Tibial nerve (tissue), 4 donors: ENCODE results near the gene VSIR. TPM values are rescaled to one million over a fixed set of nuclear protein-coding genes. Genes with fewer than 3 reads are reported as not detected.

ENCODE experiments used
- DNase-seq, 2 donors: peaks; one replicate each; pipeline ENCODE4 v3.0.0-alpha.2; 2019; ENCODE audit warnings: low spot score in 2 of 2
- H3K27ac ChIP-seq, 4 donors: fragments of 200-600 bp; sonication (generic) in 3 of 4; one replicate each; pipeline ENCODE4 v1.5.1; 2017 to 2019; ENCODE audit warnings: mild to moderate bottlenecking in 1 of 4
- H3K27me3 ChIP-seq, 2 donors: fragments of 200-600 bp; sonication (generic) in 1 of 2; one replicate each; pipeline versions ENCODE4 v1.5.1 to v1.6.0; 2017 to 2019
- H3K36me3 ChIP-seq, 3 donors: fragments of 200-600 bp; sonication (generic); one replicate each; pipeline ENCODE4 v1.5.1; 2018 to 2019
- H3K4me1 ChIP-seq, 4 donors: fragments of 200-600 bp; sonication (generic) in 3 of 4; one replicate each; pipeline ENCODE4 v1.5.1; 2017 to 2019
- H3K4me3 ChIP-seq, 4 donors: fragments of 200-600 bp; sonication (generic) in 3 of 4; one replicate each; pipeline ENCODE4 v1.5.1; 2017 to 2019; ENCODE audit warnings: mild to moderate bottlenecking in 1 of 4, moderate library complexity in 1 of 4
- H3K9me3 ChIP-seq, 4 donors: fragments of 200-600 bp; sonication (generic) in 3 of 4; one replicate each; pipeline ENCODE4 v1.5.1; 2017 to 2019
- EP300 ChIP-seq, 2 donors: sonication (generic); formaldehyde crosslinking; IDR thresholded peaks; one replicate each; pipeline ENCODE4 v1.6.1; 2017; ENCODE audit warnings: antibody characterized with exemption in 2 of 2, mild to moderate bottlenecking in 1 of 2
- POLR2A ChIP-seq, 2 donors: fragments of 450-650 bp; IDR thresholded peaks; one replicate each; pipeline ENCODE4 v1.6.1; 2017; ENCODE audit warnings: antibody characterized with exemption in 2 of 2, mild to moderate bottlenecking in 2 of 2, moderate library complexity in 2 of 2
- WGBS, 2 donors: methylation state at CpG; one replicate each; pipeline ENCODE4 v1.1.5; 2018; 5-methylcytosine and 5-hydroxymethylcytosine counted together
- total RNA-seq, 4 donors: library from RNA; depleted of rRNA; stranded (reverse); fragments of >200 nt; gene quantifications; one replicate each; pipeline ENCODE4 v1.1.0, GENCODE V29; 2016
- TF ChIP-seq, protein P1 (sequence below), 5 experiments: fragments of 200-600 bp in 3 of 5; fragments of 450-650 bp in 2 of 5; sonication (generic) in 3 of 5; IDR thresholded peaks; one replicate each; pipeline ENCODE4 v1.5.1; 2016 to 2019; ENCODE audit warnings: antibody characterized with exemption in 5 of 5, mild to moderate bottlenecking in 3 of 5, moderate library complexity in 2 of 5

The VSIR gene
- total RNA-seq, 4 donors from 2014 or later = 133 to 227 (median 151) TPM

DNA sequence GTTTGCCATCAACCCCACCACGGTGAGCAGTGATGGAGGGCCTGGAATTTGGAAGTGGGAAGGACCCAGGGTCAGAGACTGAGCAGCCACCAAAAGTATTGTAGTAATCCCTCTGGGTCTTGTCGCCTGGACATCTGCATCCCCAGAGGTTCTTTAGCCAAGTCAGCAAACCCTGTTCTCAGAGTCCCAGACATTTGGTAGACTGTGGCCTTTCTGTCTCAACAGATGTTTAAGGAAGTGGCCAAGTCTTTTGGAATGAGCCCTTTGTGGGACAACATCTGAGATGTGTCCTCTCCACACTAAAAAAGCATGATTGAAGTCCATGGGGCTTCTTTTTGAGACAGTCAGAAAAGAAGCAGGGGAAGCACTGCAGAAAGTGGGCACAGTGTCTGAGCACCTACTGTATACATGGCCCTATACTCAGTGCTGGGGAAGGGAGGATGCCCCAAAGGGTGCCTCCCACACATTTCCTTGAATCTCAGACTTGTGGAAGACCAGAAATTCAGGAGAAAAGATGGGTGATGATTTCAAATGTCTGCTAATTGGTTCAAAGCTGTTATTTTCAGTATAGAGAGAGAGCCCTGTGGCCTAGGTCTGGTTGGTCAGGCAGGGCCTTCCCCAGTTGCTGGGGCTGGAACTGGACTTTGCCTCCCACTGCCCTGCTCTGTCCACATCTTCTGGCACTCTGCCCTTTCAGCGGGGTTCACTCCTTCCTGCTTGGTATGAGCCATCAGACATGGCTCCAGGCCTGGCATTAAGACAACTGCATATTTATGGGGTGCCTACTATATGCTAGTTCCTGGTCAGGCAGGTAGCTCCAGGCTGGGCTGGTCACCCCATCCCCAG, 26.5 kb upstream of the VSIR start:
- no peaks in the 10 kb centered on the region for H3K4me1 ChIP-seq
- H3K36me3 ChIP-seq = no peaks in the 10 kb centered on the region
- no peak for TF ChIP-seq EP300 (IDR thresholded peaks at IDR 0.05)
- TF ChIP-seq POLR2A (IDR thresholded peaks at IDR 0.05) = no peak
- TF ChIP-seq, protein P1, sequence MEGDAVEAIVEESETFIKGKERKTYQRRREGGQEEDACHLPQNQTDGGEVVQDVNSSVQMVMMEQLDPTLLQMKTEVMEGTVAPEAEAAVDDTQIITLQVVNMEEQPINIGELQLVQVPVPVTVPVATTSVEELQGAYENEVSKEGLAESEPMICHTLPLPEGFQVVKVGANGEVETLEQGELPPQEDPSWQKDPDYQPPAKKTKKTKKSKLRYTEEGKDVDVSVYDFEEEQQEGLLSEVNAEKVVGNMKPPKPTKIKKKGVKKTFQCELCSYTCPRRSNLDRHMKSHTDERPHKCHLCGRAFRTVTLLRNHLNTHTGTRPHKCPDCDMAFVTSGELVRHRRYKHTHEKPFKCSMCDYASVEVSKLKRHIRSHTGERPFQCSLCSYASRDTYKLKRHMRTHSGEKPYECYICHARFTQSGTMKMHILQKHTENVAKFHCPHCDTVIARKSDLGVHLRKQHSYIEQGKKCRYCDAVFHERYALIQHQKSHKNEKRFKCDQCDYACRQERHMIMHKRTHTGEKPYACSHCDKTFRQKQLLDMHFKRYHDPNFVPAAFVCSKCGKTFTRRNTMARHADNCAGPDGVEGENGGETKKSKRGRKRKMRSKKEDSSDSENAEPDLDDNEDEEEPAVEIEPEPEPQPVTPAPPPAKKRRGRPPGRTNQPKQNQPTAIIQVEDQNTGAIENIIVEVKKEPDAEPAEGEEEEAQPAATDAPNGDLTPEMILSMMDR (IDR thresholded peaks at IDR 0.05) = no peak
- H3K27ac ChIP-seq = no peak overlapping the region
- H3K4me3 ChIP-seq = no peak overlapping the region
- WGBS, 2 donors = 54 to 66% methylated on average over 3 of the region's 3 CpGs
- DNase-seq = no peak
- H3K27me3 ChIP-seq = no peaks in the 10 kb centered on the region
- H3K9me3 ChIP-seq = no peaks in the 10 kb centered on the region

DNA sequence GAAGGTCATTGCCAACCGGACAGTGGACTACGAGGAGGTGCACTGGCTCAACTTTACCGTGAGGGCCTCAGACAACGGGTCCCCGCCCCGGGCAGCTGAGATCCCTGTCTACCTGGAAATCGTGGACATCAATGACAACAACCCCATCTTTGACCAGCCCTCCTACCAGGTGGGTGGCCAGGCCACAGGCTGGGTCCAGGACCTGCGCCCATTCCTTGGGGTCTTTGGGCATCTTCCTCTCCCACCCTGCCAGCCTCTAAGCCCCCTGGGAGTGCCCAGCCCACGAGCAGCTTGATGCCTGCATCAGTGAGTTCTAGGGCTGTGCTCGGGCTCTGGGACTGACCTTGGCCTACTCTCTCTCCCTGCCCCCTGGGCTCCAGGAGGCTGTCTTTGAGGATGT, 25.8 kb upstream of the VSIR start:
- DNase-seq = no peak
- no peaks in the 10 kb centered on the region for H3K9me3 ChIP-seq
- WGBS, 2 donors = 60 to 92% methylated on average over 10 of the region's 10 CpGs
- no peak overlapping the region for H3K27ac ChIP-seq
- no peaks in the 10 kb centered on the region for H3K27me3 ChIP-seq
- H3K4me3 ChIP-seq = no peak overlapping the region
- no peak for TF ChIP-seq EP300 (IDR thresholded peaks at IDR 0.05)
- TF ChIP-seq, protein P1 (IDR thresholded peaks at IDR 0.05) = no peak
- TF ChIP-seq POLR2A (IDR thresholded peaks at IDR 0.05) = no peak
- H3K4me1 ChIP-seq = no peaks in the 10 kb centered on the region
- no peaks in the 10 kb centered on the region for H3K36me3 ChIP-seq

DNA sequence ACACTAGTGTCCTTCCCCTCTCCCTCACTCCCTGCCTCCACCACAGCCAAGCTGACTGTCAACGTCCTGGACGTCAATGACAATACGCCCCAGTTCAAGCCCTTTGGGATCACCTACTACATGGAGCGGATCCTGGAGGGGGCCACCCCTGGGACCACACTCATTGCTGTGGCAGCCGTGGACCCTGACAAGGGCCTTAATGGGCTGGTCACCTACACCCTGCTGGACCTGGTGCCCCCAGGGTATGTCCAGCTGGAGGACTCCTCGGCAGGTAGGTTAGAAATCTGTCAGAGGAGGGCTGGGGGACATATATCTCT, 24.9 kb upstream of the VSIR start:
- Histone ChIP-seq H3K36me3 (no peaks in the 10 kb centered on the region), H3K27me3 (no peaks in the 10 kb centered on the region), H3K9me3 (no peaks in the 10 kb centered on the region), H3K4me1 (no peaks in the 10 kb centered on the region), H3K27ac (no peak overlapping the region), H3K4me3 (no peak overlapping the region)
- TF ChIP-seq EP300 (IDR thresholded peaks at IDR 0.05) (no peak), POLR2A (IDR thresholded peaks at IDR 0.05) (no peak)
- TF ChIP-seq, protein P1 (IDR thresholded peaks at IDR 0.05) = no peak
- 68 to 74% methylated on average over 4 to 6 of the region's 6 CpGs for WGBS, 2 donors
- DNase-seq = no peak

DNA sequence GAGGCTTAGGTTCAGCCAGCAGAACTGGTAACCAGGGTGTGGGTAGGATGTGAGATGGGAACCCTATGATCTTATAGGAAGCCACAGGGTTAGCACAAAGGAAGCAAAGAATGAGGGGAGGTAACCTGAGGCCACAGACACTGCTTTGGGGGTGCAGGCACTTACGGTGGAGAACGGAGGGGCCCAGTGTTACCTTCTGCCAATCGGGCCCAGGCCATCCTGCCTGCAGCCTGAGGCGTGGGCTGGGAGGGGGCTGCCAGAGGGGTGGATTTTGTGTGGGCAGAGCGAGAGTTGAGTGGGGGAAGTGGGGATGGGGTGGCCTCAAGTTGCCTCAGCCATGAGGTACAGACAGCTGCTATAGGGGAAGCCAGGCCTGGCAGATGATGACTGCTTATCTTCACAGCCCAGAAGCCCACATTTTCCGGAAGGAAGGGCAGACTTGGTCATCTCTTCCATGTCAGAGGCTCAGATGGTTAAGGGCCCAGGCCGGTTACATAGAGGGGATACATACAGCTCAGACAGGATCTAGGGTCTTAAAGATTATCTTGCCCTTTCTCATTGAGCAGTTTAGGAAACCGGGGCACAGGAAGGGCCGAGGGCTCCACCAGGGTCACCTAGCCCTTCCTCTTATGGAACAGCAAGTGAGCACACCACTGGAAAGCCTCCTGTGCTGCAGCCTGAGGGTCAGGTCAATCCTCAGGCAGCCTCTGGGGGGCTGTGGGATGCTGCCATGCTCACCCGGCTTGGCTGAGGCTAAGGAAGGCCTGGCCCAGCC, 24.4 kb upstream of the VSIR start:
- DNase-seq = no peak
- 61 to 75% methylated on average over 10 of the region's 10 CpGs for WGBS, 2 donors

More for the DNA sequence above, 24.4 kb upstream of the VSIR start:
- Histone ChIP-seq H3K36me3 (no peaks in the 10 kb centered on the region), H3K27me3 (no peaks in the 10 kb centered on the region), H3K27ac (no peak overlapping the region), H3K9me3 (no peaks in the 10 kb centered on the region), H3K4me1 (no peaks in the 10 kb centered on the region), H3K4me3 (no peak overlapping the region)
- no peak for TF ChIP-seq POLR2A (IDR thresholded peaks at IDR 0.05)
- TF ChIP-seq, protein P1 (IDR thresholded peaks at IDR 0.05) = no peak
- TF ChIP-seq EP300 (IDR thresholded peaks at IDR 0.05) = no peak
